GM18907 (cell line): ENCODE results near the gene ATE1.
A peak's percentile ranks its signal among the peaks of the same experiment; 100 is the strongest.
"Not testable (repeated sequence)": the region's sequence is repeated elsewhere in the genome, so short reads cannot be mapped to it uniquely, and the experiment has no call there.

Source experiments
- ATAC-seq: cut with Tn5 transposase; IDR thresholded peaks from one replicate; pipeline ENCODE4 v1.9.1; 2021; ENCODE audit warnings: mild to moderate bottlenecking, moderate library complexity; ENCODE audit not compliant: unreplicated experiment

ATE1 gene

DNA sequence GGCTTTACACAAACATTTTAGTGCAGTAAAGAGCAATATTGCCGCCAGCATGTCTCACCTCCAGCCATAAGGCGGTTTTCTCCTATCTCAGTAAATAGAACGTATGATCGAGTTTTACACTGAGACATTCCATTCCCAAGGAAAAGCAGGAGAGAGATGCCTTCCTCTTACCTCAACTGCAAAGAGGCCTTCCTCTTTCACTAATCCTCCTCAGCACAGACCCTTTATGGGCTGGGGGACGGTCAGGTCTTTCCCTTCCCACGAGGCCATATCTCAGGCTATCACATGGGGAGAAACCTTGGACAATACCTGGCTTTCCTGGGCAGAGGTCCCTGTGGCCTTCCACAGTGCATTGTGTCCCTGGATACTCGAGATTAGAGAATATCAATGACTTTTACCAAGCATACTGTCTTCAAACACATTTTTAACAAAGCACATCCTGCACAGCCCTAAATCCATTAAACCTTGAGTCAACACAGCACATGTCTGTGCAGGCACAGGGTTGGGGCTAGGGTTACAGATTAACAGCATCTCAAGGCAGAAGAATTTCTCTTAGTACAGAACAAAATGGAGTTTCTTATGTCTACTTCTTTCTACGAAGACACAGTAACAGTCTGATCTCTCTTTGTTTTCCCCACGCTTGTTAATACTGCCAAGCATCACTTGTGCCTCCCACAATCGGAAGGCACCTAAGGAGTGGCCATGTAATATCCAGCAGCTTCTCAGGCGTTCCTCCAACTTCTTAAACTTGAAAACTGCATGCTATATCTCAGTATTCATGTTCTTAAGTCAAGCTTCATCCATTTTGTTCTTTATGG lies 2.6 kb upstream of the ATE1 start:
- not testable (repeated sequence) for ATAC-seq

GRCh38 chr10:121929585-121930267 lies 1.9 kb upstream of the ATE1 start:
- ATAC-seq = not testable (repeated sequence)

DNA sequence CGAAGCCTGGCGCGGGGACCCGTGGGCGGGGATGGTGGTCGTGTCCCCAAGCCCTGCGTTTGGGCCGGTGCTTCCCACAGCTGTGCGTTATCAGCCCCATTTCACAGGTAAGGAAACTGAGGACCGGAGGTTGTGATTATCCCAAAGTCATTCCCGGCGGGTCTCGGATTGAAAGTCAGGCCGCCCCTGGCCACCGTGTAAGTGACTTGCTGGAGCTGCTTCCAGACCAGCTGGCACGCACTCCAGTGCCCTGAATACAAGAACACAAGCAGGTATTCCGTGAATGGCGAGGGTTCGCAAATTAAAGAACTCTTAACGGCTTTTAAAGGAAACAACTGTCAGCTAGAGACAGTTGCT lies 675 bp upstream of the ATE1 start:
- ATAC-seq = no peak

DNA sequence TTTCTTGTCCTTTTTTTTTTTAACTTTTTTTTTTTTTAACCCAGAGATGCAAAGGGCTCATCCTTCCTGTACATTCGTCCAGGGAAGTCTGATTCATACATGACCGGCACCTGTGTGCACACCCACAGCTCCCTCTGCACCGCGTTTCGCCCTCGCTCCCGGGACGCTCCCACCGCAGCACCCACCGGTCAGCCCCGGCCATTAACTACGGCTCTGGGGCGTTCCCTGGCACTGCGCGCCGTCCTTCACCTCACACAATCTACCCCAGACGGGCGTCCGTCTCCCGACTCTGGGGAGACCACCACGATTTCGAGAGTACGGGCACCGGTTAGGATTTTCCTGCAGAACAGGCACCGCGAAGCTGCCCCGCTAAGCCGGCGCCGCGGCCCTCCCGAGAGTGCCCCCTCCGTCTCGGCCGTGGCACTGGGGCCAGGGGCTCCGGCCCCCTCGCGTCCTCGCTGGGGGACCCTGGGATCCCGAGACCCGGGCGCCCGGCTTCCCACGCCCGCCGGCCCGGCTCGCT lies 452 bp downstream of the ATE1 start:
- ATAC-seq = peak; percentile 46

- ATAC-seq = peak; percentile 18
These were observed 1.0 kb downstream of the ATE1 start for GRCh38 chr10:121926671-121927317.

DNA sequence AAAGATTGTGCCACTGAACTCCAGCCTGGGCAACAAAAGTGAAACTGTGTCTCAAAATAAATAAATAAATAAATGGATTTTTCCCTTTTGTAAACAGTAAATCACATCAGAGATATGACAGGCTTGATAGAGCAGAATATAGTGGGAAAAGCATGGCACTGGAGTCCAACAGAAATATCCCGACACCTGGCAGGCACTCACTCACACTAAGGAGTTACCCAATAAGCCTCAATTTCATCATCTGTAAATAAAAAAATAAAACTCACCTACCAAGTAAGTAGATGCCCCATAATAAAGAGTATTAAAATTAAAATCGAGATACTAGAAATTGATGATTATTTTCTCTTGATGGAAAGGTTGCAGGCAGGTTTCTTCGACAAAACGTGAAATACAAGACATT lies 1.7 kb downstream of the ATE1 start:
- no peak for ATAC-seq

- ATAC-seq = no peak
These were observed 6.4 kb downstream of the ATE1 start for GRCh38 chr10:121921238-121921931.

DNA sequence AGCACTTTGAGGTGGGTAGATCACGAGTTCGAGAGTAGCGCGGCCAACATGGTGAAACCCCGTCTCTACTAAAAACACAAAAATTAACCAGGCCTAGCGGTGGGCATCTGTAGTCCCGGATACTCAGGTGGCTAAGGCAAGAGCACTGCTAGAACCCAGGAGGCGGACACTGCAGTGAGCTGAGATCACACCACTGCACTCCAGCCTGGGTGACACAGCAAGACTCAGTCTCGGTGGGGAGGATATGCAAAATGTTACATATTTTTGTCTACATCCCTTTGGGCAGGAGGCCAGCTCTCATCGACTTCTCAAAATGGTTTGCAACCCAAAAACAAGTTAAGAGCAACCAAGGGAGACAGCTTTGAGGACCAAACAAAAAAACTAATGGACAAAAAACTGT lies 8.2 kb downstream of the ATE1 start:
- no peak for ATAC-seq

- not testable (repeated sequence) for ATAC-seq
These were observed 9.0 kb downstream of the ATE1 start for GRCh38 chr10:121918800-121919199.

- ATAC-seq = no peak
These were observed 13.2 kb downstream of the ATE1 start for GRCh38 chr10:121914661-121915060.

GRCh38 chr10:121911421-121911697 lies 16.5 kb downstream of the ATE1 start:
- peak; percentile 15 for ATAC-seq

- peak; percentile 67 for ATAC-seq
These were observed 17.0 kb downstream of the ATE1 start for GRCh38 chr10:121910673-121911420.

GRCh38 chr10:121904888-121905287 lies 22.9 kb downstream of the ATE1 start:
- ATAC-seq = no peak

GRCh38 chr10:121900443-121901174 lies 27.2 kb downstream of the ATE1 start:
- peak; percentile 67 for ATAC-seq

DNA sequence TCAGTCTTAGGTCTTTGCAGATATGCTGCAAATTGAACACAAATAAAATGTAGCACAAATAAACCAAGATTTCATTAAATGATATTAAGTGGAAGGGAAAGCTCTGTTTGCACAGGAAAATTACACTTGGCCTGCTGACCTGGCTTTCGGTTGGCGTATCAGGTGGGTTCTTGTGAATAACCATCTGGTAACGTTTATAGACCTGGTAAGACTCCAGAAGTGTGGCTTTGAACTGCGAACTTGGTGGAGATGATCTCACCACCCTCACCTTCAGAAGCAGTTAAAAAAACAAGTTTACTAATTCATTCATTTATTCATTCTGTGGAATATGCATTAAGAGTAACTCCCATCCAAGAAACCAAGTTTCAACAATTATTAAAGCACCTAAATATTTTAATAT lies 28.1 kb downstream of the ATE1 start:
- no peak for ATAC-seq

DNA sequence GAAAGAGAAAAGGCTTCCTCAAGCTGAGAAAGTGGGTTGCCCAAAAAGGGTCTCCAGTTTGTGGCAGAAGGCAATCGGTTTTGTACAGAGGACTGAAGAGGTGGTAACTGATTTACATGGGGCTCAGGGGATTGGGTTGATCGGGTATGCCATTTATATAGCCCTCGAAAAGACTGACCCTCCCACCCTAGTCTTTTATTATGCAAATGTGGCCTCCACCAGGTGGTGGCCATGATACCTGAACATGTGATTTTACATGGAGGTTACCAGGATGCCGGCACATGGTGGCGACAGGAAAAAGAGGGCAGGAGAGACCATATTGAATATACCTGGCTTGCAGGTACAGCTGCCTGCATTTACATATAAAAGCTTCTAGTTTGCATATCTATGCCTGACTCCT lies 36.7 kb downstream of the ATE1 start:
- ATAC-seq = no peak

DNA sequence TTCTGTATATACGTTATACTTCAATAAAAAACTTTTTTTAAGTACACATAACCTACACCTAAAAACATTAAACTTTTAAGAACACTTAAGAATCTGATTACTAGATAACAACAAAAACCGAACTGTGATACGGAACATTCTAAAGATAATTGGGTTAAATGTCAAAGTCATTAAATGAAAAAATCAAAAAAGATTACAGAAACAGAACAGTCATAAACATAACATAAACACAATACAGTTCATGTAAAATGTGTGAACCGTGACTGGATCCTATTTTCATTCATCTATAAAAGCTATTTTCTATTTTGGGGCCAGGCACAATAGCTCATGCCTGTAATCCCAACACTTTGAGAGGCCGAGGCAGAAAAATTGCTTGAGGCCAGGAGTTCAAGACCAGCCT lies 38.6 kb downstream of the ATE1 start:
- ATAC-seq = no peak

DNA sequence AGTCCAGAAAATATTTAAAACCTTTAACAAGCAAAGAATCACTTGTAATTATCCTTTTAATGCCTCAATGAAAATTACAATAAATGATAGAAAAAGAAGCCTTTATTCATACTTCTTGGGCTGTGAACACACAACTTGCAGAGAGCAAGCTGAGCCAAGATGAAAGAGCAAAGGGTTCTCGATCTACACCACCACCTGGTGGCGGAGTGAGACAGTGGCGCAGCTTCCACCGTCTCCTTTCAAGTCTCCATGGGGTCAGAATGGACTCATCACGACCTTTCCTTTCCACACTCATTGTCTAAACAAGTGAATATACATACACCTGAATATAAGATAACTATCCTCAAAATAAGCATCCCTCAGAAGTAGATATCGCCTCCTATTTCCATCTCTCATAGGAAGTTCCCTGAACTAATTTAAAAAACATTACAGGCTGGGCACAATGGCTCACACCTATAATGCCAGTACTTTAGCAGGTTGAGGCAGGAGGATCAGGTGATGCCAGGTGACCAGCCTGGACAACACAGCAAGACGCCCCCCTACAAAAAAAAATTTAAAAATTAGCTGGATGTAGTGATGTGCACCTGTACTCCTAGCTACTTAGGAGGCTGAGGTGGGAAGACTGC lies 40.7 kb downstream of the ATE1 start:
- ATAC-seq = peak; percentile 72

GRCh38 chr10:121886181-121886580 lies 41.6 kb downstream of the ATE1 start:
- no peak for ATAC-seq

- no peak for ATAC-seq
These were observed 46.9 kb downstream of the ATE1 start for GRCh38 chr10:121880895-121881294.
